RCC 7860 (cell line): Measurements from ENCODE around the gene MAP1B.
"Not testable (repeated sequence)": the region's sequence is repeated elsewhere in the genome, so short reads cannot be mapped to it uniquely, and the experiment has no call there.

ENCODE experiments used
- DNase-seq: peaks from one replicate; pipeline ENCODE4 v3.0.0-alpha.2; 2015; ENCODE audit warnings: low spot score
- FAIRE-seq: peaks from 2 replicates; lab custom pipeline; 2012; peaks lifted over from hg19 to GRCh38; lab: Jason Lieb, UNC

The MAP1B gene

DNA sequence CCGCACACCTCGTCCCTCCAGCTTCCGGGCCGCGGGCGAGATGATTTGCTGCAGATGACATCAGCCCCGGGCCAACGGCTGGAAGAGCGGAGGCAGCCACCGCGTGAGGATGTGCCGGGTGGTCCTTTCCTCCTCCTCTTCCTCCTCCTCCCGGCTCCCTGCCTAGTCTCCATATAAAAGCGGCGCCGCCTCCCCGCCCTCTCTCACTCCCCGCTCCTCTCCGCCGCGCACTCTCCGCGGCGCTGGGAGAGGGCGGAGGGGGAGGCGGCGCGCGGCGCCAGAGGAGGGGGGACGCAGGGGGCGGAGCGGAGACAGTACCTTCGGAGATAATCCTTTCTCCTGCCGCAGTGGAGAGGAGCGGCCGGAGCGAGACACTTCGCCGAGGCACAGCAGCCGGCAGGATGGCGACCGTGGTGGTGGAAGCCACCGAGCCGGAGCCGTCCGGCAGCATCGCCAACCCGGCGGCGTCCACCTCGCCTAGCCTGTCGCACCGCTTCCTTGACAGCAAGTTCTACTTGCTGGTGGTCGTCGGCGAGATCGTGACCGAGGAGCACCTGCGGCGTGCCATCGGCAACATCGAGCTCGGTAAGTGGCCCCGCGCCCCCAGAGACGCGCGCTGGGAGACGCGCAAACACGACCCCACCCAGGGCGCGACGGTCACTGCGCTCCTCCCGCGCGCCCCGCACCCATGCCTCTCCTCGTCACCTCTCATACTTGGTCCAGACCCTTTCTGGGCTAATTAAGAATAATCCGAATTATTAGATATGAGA is at the start of gene MAP1B:
Gene MAP1B, plus strand, starts transcription at position 345 of the 770 bp plus-strand sequence. Its CDS starts 57 bp downstream, at position 402.
- no peak for FAIRE-seq
- DNase-seq: peak; percentile 60

- FAIRE-seq (no peak), DNase-seq (no peak)
These were observed 49.5 kb upstream of the MAP1B start for GRCh38 chr5:72057816-72058215.

DNA sequence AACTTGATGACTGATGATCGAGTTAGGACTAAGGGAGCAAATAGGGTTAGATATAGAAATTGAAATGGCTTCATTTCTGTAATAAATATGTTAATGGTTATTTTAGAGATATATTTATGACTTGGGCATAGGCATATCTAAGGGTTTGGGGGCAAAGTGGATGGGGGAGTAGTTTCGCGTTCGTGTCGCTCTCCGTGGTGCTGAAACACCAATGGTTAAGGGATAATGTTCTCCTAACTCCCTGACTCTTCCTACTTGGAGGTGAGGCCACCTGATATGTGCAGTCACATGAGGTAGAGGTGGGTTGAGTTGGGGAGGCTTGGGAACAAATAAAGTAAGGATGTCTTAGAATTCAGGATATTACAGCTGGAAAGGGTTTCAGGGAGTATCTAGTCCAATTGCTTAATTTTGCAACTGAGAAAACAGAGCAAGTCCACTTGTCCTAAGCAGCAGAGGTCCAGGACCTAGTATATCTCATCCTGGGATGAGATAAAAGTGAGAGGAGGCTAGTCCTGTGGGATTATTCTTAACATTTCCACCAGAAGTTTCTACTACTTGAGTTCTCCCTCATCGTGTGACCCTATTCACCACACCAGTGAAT is 44.0 kb upstream of the MAP1B start:
- no peak for FAIRE-seq

GRCh38 chr5:72064801-72065570 is 42.3 kb upstream of the MAP1B start:
- DNase-seq: no peak
- no peak for FAIRE-seq

More for the DNA sequence above, 44.0 kb upstream of the MAP1B start:
- no peak for DNase-seq

DNA sequence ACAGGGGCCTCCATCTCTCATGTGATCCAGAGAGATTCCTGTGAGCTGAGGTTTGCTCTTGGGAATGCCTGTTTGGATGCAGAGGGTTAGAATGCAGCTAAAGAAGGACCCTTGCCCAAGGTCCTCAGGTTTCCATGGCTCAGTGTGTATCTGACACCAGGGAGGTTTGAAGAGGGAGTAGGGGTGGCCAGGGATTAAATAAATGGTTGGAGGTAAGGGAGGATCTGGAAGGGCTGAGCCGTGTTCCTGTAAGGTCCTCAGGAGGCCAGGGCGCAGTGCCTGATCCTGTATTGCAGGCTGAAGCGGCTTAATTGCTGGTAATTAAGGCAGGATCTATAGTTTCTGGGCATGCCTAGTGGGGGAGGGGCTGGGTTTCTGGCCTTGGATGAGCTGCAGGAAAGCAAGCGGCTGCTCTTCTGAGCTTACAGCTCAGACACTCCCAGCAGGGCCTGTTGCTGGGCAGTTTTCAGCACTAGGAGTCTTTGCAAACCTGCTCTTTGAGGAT is 41.5 kb upstream of the MAP1B start:
- no peak for DNase-seq
- FAIRE-seq: no peak

DNA sequence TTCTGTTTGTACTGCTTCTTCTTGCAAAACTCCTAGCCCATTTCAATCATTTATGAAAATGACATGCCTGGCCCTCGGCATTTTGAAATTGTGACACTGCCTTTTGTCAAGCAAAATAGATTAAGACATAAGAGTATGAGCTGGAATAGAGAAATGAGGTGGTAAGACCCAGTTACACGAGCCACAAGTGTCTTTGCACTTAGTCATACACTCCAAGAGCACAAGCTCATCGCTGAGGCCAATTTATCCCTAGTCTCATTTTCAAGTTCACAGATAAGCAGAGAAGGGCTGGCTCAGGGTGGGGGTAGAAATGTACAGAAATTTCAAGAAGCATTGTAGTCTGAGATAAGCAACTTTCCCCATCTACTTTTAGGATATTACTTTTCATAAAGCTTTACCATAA is 40.6 kb upstream of the MAP1B start:
- FAIRE-seq (peak; percentile 79), DNase-seq (peak; percentile 85)

DNA sequence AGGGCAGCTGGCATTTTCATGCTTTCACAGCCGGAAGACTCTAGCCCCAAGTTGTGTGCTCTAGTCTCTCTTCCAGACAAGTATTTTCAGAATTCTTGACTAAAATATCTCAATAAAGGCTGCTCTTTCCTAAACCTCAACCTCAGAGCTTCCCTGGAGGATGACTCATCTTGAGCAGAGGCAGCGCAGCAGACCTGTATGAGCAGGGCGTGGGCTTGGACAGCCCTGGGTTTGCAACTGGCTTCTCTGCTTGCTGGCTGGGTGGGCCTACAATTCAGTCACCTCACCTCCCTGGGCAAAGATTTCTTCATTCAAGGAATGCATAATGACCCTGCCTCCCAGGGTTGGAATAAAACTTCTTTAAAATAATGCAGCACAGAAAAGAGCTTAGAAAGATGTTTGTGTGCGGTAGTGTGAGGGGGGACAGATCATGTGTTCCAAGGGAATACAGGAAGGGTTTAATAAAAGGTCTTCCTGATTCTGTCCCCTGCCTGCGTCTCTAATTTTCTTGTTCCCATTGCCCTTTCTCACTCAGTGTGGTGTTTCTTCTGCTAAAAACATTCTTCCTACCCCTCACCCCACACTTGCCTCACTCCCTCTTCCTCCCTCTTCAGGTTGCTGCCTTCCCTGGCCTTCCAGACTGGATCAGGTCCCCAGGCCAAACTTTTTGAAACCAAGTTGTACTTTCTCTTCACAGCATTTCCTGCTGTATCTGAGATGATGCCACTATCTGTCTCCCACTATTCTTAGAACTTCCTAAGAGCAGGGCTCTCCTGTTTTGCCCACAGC is 39.4 kb upstream of the MAP1B start:
- peak; percentile 54 for FAIRE-seq
- DNase-seq: peak; percentile 84

- FAIRE-seq (no peak), DNase-seq (no peak)
These were observed 36.7 kb upstream of the MAP1B start for GRCh38 chr5:72070529-72070928.

GRCh38 chr5:72071906-72072305 is 35.4 kb upstream of the MAP1B start:
- FAIRE-seq (no peak), DNase-seq (no peak)

DNA sequence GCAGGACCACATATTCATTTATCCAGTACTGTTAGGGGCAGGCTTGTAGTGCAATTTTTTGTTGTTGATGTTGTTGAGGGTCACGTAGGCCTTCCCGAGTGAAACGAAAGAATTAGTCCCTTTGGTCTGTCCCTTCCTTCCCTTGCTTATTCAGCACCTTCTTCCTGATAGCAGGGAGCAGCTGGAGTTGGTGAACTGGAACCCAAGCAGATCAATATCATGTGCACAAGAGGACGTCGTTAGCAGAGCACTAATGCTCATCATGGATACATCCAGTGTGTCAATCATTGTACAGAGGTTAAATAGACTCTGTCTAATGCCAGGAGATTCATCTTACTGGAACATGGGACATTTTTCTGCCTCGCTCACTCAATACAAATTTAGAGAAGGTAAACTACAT is 33.0 kb upstream of the MAP1B start:
- DNase-seq (no peak), FAIRE-seq (no peak)

- no peak for FAIRE-seq
- no peak for DNase-seq
These were observed 31.8 kb upstream of the MAP1B start for GRCh38 chr5:72075461-72075860.

DNA sequence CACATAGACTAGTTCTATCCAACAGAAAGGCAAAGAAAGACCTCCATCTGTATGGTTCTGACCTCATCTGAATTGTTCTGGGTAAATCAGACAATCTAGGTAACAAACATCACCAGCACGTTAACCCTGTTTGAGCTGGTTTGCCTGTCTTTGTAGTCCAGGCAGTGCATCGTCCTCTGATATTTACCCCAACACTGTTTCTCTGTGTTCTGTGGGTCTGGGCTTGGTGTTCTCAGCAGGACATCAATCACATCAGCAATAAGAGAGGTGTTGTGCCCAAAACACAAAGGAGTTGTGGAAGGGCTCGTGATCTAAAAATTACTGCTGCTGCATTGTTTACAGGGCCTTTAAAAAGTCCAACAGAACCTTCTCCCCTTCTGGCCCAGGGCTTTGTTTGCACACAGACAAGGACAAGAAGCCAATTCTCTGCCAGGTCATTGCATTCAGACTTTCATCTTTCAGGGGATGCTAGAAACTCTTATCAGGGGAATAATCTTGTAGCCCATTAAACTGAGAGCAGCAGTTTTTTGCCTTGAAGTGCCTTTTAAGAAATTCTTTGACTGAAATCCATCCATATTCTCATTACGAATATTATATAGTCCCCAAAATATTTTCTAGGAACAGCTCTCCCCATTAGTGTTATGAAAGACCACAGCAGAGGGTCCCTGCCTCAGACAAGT is 30.5 kb upstream of the MAP1B start:
- DNase-seq: no peak
- FAIRE-seq: no peak

DNA sequence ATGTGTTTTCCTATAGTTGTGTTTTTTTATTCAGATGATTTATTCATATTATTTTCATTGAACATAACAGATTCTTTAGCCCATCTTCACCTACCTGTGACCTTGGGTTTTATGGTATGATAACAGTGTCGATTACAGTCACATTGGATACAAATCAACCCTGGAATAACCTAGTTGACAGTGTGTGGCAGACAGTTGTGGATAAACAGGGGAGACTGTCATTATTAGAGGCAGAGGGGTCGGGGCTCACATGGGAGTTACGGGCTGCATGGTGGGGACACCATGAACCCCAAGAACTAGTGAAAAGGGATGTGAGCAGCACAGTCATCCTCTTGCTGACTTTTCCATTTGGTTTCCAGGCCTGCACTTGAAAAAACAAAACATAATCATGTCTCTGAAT is 29.9 kb upstream of the MAP1B start:
- no peak for FAIRE-seq
- no peak for DNase-seq

- no peak for FAIRE-seq
- DNase-seq: no peak
These were observed 28.0 kb upstream of the MAP1B start for GRCh38 chr5:72079288-72079687.

GRCh38 chr5:72082048-72082447 is 25.2 kb upstream of the MAP1B start:
- FAIRE-seq: no peak

GRCh38 chr5:72084876-72085275 is 22.4 kb upstream of the MAP1B start:
- no peak for FAIRE-seq
- DNase-seq: no peak

More at GRCh38 chr5:72082048-72082447, 25.2 kb upstream of the MAP1B start:
- DNase-seq: no peak

DNA sequence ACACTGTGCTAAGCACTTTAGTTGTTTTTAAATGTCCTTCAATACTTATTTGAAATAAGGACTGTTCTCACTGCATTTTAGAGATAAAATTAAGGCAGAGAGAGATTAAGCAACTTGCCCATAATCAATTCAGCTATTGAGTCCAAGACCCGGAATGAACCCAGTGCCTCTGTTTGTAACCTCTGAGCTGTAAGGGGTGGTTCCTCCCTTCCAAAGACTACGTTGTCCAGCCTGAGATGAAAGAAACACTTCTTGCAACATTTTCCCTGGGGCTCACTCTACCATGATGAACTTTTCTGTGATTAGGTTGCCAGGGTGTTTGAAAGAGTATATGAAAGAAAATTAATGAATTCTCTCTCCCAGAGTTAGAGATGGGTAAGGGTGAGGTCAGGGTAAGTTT is 22.0 kb upstream of the MAP1B start:
- FAIRE-seq (no peak), DNase-seq (no peak)

GRCh38 chr5:72089713-72090112 is 17.6 kb upstream of the MAP1B start:
- DNase-seq, FAIRE-seq: not testable (repeated sequence)

GRCh38 chr5:72092074-72092473 is 15.2 kb upstream of the MAP1B start:
- DNase-seq (no peak), FAIRE-seq (no peak)

DNA sequence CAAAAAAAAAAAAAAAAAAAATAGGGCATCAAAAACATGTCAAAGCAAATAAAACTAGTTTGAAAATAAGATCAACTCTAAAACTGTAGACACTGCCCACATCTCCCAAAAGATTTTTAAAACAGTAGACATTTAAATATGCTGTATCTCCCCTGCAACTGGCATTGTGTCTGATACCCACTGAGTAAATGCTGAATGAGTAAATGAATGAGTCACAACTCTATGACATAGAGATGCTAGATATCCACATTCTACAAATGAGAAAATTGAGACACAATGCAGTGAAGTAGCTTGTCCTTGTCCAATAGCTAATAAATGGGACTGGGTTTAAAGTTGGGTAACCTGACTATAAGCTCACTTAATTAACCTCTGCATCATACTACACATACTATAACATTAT is 14.1 kb upstream of the MAP1B start:
- DNase-seq (peak; percentile 4), FAIRE-seq (no peak)
